Stimulated activated CD4-positive, alpha-beta T cell treated with anti-CD3 and anti-CD28 coated beads, Interleukin-1b, Interleukin-23, amount 100 ng/mL, for 4 hours (primary cell): ENCODE results near the gene BCDIN3D.
"Not testable (repeated sequence)": the region's sequence is repeated elsewhere in the genome, so short reads cannot be mapped to it uniquely, and the experiment has no call there.

Experiments used
- DNase-seq, 2 donors: peaks; one replicate each; pipeline ENCODE4 v3.0.0-alpha.2; 2020; ENCODE audit warnings: low read depth in 2 of 2

The BCDIN3D gene

GRCh38 chr12:49855890-49856289, 13.0 kb upstream of the BCDIN3D start:
- DNase-seq: not testable (repeated sequence)

- no peak for DNase-seq
These were observed 12.1 kb upstream of the BCDIN3D start for GRCh38 chr12:49854976-49855375.

GRCh38 chr12:49853671-49854070, 10.8 kb upstream of the BCDIN3D start:
- no peak for DNase-seq

DNA sequence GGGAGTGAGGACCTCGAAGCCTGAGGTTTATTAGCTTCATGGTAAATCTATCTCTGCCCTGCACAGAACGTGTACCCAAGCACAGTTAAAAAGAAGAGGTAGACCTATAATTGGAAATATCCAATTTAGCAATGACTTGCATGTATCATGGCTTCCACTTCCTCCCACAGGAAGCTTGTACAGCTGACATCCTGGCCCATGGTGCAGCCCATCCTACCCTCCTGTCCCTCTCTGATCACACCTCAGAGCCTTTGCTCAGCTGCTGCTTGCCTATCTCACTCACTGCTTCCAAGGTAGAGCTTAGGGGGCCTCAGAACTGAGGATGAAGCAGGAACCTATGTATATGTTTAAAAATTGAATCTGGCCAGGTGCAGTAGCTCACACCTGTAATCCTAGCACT, 4.3 kb upstream of the BCDIN3D start:
- DNase-seq: no peak

- DNase-seq: no peak
These were observed 3.1 kb upstream of the BCDIN3D start for GRCh38 chr12:49846032-49846431.

DNA sequence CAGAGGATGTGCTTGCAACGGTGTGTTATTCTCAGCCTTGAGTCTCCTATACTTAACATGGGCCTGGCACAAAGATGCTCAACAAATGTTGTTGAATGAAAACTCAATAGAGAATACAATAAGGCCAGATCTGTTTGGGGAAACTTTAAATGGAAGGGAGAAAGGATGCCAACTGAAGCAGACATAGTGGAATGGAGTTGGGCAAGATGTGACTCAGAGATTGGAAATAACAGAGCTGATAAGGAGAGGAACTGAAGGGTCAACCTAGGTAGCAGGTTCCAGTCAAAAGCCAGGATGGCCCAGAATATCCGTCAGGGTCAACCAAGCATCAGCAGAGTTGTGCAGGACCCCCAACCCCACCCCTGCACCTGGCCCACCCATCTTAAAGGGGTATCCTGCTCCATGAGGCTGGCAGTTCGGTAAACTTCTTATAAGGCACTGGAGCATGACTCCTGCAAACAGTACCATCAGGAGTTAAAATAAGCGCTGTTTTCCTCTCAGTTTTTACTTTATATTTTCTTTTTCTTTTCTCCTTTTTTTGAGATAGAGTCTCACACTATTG, 1.1 kb upstream of the BCDIN3D start:
- DNase-seq: no peak

GRCh38 chr12:49843411-49843810, 505 bp upstream of the BCDIN3D start:
- DNase-seq: no peak

DNA sequence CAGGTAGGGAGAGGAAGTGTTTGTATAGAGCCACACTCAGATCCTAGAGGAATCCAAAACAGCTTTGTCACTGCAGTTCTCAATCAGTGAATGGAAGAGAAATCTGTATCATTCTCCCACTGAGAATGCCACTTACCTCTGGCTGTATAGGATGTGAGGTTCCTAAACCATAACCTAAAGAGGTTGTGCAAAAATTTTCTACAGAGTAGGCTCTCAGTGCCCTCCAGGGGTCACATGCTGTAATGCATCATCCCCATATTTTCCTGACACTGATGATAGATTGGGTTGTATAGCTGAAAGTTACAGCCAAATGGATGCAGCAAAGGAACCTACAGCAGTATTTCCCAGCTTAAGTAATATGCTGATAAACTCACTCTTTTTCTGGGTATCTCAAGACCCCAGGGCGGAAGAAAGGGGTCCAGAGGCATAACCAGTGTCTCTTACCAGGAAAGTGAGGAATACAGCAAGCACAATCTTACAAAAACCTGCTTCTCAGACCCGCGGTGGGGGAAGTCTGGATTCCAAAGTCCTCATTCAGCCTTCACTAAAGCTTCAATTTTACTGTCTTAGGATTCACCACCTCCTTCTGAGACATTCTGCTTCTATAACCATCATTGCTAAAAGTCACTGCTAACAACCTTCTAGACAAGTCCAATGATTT, 3.8 kb downstream of the BCDIN3D start:
- no peak for DNase-seq

GRCh38 chr12:49832836-49833421, 10.0 kb downstream of the BCDIN3D start:
- DNase-seq: no peak

DNA sequence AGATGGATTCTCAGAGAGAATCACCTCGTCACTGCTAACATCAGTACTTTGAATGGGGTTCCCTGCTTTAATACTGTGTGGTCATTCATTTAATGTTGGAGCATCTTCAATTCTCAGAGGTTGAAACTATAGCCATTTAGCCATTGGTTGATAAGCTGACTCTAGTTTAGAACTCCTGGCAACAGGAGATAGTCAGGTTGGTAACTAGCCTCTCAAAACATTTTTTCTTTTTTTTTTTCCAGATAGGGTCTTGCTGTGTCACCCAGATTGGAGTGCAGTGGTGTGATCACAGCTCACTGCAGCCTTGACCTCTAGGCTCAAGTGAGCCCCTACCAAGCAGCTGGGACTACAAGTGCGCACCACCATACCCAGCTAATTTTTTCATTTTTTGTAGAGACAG, 11.2 kb downstream of the BCDIN3D start:
- DNase-seq: no peak

- DNase-seq: peak; percentile 90 to 92
These were observed 14.5 kb downstream of the BCDIN3D start, which contains the start of gene NCKAP5L for GRCh38 chr12:49828133-49829091. NCKAP5L (minus strand) TSS chr12:49828413; CDS start chr12:49804044, 24,369 bp downstream.

DNA sequence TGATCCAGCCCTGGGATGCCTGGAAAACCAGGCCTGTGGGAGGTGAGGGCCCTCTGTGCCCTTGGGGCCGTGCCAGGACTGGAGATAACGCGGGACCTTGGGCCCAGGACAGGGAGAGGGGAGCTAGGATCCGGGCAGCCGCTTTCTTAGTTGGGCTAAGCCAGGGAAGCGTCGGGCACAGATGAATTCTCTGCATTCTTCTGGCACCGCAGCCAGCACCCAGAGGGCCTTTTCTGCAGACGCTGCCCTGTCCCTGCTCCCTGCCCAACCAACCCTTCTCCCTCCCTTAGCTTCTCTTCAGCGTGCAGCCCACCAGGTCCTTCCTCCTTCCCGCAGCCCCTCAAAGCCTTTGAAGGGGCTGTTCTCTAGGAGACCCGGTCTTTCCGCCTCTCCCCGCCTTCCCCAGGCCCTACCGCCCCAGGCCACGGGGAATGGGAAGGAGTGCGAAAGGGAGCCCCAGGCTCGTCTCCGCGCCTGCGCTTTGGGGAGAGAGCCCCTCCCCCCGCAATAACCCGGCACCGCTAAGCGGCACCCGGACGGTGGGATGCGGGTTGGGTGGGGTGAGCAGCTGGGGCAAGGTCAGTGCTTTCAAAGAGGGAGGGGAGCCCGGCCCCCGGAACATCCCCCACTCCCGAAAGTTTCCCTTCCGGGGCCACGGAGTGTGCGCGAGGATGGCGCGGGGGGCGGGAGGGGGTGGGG, 15.4 kb downstream of the BCDIN3D start:
- DNase-seq: peak; percentile 25 to 45

DNA sequence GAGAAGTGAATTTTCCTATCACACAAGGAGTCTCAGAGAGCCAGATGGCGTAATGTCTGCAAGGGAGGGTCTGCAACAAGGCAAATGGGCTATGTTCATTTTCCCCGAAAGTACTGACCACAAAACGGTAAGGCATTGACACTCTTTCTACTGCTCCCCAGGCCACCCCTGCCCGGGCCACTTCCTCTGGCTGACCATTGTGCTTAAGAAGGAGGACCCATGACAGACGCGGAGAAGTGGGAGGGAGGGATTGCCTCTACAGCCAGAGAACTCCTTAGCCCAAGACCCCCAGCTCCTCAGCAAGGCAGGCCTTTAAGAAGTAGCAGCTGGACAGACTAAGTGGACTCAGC, 15.9 kb downstream of the BCDIN3D start:
- DNase-seq: no peak

DNA sequence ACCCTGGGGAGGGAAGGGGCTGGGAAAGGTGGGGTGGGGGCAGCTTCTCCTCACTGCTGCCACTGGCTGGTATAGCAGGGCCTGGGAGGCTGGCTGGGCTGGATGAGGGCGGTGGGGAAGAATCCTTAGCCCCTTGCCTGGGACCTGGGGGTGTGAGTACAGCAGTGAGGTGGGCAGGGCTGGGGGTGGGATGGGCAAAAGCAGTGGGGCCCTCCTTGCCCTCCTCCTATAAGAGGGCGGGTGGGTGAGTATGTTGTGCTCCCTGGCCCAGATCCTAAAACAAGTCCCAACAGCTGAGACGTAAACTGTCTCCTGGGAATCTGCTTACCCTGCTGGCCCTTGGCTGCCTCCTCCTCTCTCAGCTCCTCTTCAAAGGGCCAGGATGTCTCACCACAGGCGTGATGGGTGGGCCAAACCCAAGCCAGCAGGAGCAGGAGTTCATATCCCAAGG, 16.9 kb downstream of the BCDIN3D start:
- DNase-seq: no peak

DNA sequence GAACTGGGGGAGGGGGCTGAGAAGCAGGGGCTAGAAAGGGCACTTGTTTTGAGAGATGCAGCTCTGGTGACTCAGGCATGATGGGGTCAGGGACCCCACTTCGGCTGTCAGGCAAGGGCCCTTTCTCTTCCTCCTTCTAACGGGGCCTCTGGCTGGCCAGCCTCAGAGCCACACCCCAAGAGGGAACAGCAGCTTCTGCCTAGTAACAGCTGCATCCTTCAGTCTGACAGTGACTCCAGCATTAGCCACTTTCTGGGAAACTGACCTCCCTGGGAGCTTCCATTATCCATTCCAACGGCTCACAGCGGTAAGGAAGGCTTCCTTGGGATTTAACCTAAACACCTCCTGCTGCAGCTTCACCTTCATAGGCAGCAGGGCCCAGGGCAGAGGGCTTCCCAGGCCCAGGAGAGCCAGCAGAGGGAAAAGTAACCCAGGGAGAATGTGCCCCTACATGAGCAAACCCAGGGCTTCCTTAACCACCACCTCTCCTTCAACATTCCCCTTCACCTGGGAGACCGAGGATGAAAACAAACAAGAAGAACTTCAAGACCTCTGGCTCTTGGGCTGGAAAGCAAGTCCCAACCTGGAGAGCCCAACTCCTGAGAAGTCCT, 17.4 kb downstream of the BCDIN3D start:
- no peak for DNase-seq

DNA sequence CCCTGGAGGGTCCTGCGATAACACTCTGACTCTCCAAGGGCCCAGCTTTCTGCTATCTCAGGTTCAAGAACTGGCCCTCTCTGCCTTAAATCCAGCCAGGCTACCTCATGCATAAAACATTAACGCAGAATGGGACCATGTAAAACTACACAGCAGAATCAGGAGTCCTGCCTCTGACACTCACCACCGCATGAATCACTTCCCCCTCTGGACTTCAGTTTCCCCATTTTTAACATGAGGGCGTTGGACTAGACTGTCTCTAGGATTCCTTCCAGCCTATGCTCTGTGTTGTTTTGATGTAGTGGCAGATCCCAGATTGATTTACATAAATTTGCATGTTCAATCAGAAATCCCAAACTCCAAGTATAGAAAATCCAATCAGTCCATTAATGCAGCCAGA, 18.0 kb downstream of the BCDIN3D start:
- no peak for DNase-seq

GRCh38 chr12:49824416-49824815, 18.5 kb downstream of the BCDIN3D start:
- DNase-seq: no peak

- DNase-seq: no peak
These were observed 19.0 kb downstream of the BCDIN3D start for GRCh38 chr12:49823951-49824350.

DNA sequence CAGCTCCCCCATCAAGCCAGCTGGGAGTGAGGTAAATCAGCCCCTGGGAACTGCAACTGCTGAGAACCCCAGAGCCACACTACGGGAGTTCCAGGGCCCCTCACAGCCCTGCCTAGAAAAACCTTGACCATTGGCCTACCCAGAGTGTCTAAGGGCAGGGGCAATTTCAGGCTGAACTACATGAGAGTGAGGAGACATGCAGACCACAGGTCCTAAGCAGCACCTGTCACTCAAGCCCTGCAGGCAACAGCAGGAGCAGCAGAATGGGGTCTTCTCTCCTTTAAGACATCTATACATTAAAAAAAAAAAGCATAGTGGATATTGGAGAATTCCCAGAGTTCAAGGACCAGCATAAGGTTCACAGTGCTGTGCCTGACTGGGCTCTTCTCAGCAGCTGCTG, 19.6 kb downstream of the BCDIN3D start:
- no peak for DNase-seq

GRCh38 chr12:49821373-49822287, 21.3 kb downstream of the BCDIN3D start:
- no peak for DNase-seq
